Common myeloid progenitor, CD34-positive (primary cell): Measurements from ENCODE around the gene AUP1.

Source experiments
- CTCF ChIA-PET: fragments of 350-600 bp; sonication (Branson Sonifier 250); formaldehyde crosslinking; loops from one replicate; lab custom pipeline; 2021; ENCODE audit warnings: antibody characterized with exemption; lab: Charles Lee
- POLR2A ChIA-PET: fragments of 350-600 bp; sonication (Branson Sonifier 250); formaldehyde crosslinking; loops from one replicate; lab custom pipeline; 2021; ENCODE audit warnings: antibody characterized with exemption; lab: Charles Lee
- DNase-seq, 3 donors: peaks; one replicate each; pipeline versions ENCODE4 v3.0.0 to v3.0.0-alpha.2; 2013
- H3K27ac ChIP-seq, 2 experiments: 1 replicate in 1 of 2; 2 replicates in 1 of 2; pipeline ENCODE4 v1.7.0; 2013; ENCODE audit warnings: inconsistent platforms in 2 of 2, low read length in 2 of 2, mild to moderate bottlenecking in 2 of 2, low read depth in 1 of 2, moderate library complexity in 1 of 2; ENCODE audit not compliant: severe bottlenecking in 2 of 2, insufficient read depth in 1 of 2, poor library complexity in 1 of 2
- H3K27me3 ChIP-seq, 5 experiments: replicated peaks in 2 of 5; 1 replicate in 3 of 5; 2 replicates in 2 of 5; pipeline versions ENCODE4 v1.6.1 to v1.7.0; 2013; ENCODE audit warnings: low read length in 4 of 5, mild to moderate bottlenecking in 2 of 5, moderate library complexity in 2 of 5, inconsistent platforms in 1 of 5; ENCODE audit not compliant: insufficient read depth in 5 of 5, control insufficient read depth in 4 of 5
- H3K36me3 ChIP-seq, 4 experiments: 1 replicate in 2 of 4; 2 replicates in 2 of 4; pipeline versions ENCODE4 v1.6.1 to v1.7.0; 2013; ENCODE audit warnings: low read length in 3 of 4, control low read depth in 1 of 4, mild to moderate bottlenecking in 1 of 4; ENCODE audit not compliant: control insufficient read depth in 4 of 4, insufficient read depth in 4 of 4
- H3K4me1 ChIP-seq, 4 experiments: 1 replicate in 3 of 4; 2 replicates in 1 of 4; pipeline versions ENCODE4 v1.6.1 to v1.7.1; 2013; ENCODE audit warnings: low read length in 3 of 4, mild to moderate bottlenecking in 3 of 4, control low read depth in 1 of 4, inconsistent platforms in 1 of 4, moderate library complexity in 1 of 4; ENCODE audit not compliant: control insufficient read depth in 4 of 4, insufficient read depth in 4 of 4; ENCODE audit errors: control extremely low read depth in 1 of 4
- H3K4me3 ChIP-seq, 7 experiments: 1 replicate in 4 of 7; 2 replicates in 3 of 7; pipeline versions ENCODE4 v1.5.1 to v1.7.0; 2013; ENCODE audit warnings: mild to moderate bottlenecking in 7 of 7, low read length in 6 of 7, moderate library complexity in 6 of 7, inconsistent platforms in 2 of 7, low read depth in 2 of 7, control low read depth in 1 of 7; ENCODE audit not compliant: insufficient read depth in 4 of 7, control insufficient read depth in 1 of 7; ENCODE audit errors: extremely low read depth in 1 of 7
- H3K9me3 ChIP-seq, 5 experiments: 1 replicate in 4 of 5; 2 replicates in 1 of 5; pipeline versions ENCODE4 v1.6.1 to v1.7.1; 2013; ENCODE audit warnings: low read length in 4 of 5, mild to moderate bottlenecking in 2 of 5, inconsistent platforms in 1 of 5, low read depth in 1 of 5, moderate library complexity in 1 of 5; ENCODE audit not compliant: control insufficient read depth in 4 of 5, insufficient read depth in 2 of 5; ENCODE audit errors: control extremely low read depth in 1 of 5
- WGBS: methylation state at CpG from one replicate; pipeline ENCODE4 v1.1.5; 2013; ENCODE audit not compliant: insufficient coverage; 5-methylcytosine and 5-hydroxymethylcytosine counted together

AUP1 gene

DNA sequence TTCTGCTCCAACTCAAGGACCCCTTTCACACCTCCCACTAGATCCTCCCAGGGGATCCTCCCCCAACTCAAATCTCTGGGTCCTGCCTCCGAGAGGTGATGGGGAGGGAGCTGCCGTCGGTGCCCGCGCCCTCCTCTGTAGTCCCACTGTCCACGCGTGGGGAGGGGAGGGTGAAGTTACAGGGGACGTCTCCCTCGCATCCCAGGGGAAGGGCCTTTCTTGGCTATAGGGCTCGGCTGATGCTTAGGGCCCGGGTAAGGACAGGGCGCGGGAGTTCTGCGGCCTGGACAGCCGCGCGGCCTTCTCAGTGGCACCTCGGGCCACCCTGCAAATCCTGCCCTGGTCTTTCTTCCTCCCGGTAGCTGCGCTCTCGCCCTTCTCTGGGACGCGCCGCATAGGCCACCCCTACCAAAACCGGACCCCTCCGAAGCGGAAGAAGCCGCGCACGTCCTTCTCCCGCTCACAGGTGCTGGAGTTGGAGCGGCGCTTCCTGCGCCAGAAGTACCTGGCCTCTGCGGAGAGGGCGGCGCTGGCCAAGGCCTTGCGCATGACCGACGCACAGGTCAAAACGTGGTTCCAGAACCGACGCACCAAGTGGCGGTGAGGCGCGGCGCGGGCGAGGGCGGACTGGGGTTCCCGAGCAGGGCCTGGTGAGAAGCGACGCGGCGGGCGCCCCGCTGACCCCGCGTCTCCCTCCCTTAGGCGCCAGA, 14.1 kb downstream of the AUP1 start:
- Histone ChIP-seq H3K4me1 (peaks cover 0 to 38% (median 30%) of the 10 kb centered on the region in 4 experiments), H3K27me3 (peaks cover 15 to 99% (median 57%) of the 10 kb centered on the region in 5 experiments), H3K4me3 (peak overlapping the region in 5 of 7 experiments; percentile 39 to 64 (median 56)), H3K9me3 (peaks cover 0 to 6% (median 0%) of the 10 kb centered on the region in 5 experiments), H3K27ac (no peak overlapping the region), H3K36me3 (no peaks in the 10 kb centered on the region)
- POLR2A ChIA-PET = interaction anchor here (1.1 kb wide), 1 partner anchor 11 kb away, joined by 3 read pairs; the partner anchor contains the start of gene DQX1
- 3% methylated on average over 51 of the region's 60 CpGs for WGBS
- CTCF ChIA-PET = interaction anchor here (1.1 to 9.0 kb wide), 7 partner anchors 7 to 73 kb away, joined by 3 to 53 read pairs (median 7); partner anchors contain the start of genes AUP1, CCDC142, HTRA2 and PCGF1
- DNase-seq = no peak

DNA sequence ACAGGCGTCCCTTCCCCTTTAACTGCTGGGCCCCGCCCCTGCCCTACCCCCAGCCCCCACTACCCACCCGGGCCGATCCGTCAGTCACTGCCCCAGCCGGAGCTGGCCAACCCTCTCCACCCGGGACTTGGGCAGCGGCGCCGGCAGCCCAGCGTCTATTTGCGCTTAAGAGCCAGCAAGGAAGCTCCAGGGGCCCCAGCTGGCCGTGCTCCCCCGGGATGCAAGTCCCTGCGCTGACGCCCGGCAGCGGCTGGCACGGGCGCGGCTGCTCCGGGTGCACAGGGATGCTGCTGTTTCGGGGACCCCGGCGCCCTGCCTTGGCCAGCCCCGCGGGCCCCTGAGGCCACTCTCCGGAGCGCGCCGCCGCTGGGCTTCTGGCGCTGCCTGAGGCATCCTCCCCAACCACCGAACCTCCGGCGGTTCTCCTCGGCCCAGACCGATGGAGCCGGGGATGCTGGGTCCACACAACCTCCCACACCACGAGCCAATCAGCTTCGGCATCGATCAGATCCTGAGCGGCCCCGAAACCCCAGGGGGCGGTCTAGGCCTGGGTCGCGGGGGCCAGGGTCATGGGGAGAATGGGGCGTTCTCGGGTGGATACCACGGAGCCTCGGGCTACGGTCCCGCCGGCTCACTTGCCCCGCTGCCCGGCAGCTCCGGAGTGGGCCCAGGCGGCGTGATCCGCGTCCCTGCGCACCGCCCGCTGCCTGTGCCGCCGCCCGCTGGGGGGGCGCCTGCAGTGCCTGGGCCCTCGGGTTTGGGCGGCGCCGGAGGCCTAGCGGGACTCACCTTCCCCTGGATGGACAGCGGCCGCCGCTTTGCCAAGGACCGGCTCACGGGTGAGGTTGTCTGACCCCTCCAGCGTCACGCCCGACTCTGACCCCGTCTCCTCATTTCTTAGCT, 14.9 kb downstream of the AUP1 start, which contains the start of gene TLX2:
TSS of gene TLX2 (plus strand) at position 83 of the 903 bp plus-strand sequence. CDS start at position 440, 357 bp downstream.
- POLR2A ChIA-PET = interaction anchor here (1.1 kb wide), 1 partner anchor 15 kb away, joined by 3 read pairs; the partner anchor contains the start of genes AUP1 and HTRA2
- WGBS = under 1% methylated on average over 58 of the region's 82 CpGs
- Histone ChIP-seq H3K27me3 (peaks cover 16 to 99% (median 55%) of the 10 kb centered on the region in 5 experiments), H3K27ac (no peak within 1 kb of the TSS), H3K4me3 (peak within 1 kb of the TSS in 4 of 7 experiments; percentile 22 to 56 (median 52)), H3K9me3 (peaks cover 0 to 6% (median 0%) of the 10 kb centered on the region in 5 experiments), H3K4me1 (peaks cover 0 to 38% (median 30%) of the 10 kb centered on the region in 4 experiments), H3K36me3 (no peaks in the 10 kb centered on the region)
- DNase-seq = peak in 2 of 3 donors; percentile 40 to 42
- CTCF ChIA-PET = interaction anchor here (1.1 to 9.0 kb wide), 6 partner anchors 9 to 73 kb away, joined by 3 to 53 read pairs (median 7); partner anchors contain the start of genes AUP1, CCDC142, HTRA2 and TTC31

DNA sequence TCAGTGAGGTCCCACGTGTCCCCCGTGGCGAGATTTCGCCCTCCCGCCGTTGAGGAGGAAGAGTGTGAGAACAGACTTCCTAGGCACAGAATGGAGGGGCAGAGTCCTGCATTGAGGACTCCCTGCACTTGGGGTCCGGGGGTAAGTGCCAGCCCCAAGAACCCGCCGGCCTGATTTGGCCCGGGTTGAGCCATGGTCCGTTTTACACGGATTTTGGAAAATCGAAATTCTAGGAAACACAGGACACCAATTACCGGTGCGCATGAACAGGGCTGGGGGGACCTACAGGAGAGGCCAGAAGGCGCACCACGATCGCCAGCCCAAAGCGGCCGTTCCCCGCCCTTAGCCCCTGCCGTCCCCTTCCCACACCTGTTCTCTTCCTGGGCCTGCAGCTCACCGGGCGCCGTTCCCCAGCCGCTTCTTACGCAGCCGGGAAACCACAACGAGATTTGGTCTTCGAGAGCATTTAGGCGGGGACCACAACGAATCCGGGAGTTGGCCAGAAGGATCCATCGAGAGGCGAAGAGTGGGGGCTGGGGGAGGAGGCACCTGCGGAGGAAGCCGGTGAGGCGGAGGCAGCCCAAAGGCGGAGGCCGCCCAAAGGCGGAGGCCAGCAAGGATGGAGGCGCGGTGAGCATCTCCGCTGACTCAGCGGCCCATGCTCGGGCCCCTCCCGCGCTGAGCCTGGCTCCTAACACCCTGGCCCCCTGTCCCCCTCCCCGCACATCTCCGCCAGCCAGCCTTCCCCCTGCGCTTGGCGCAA, 15.7 kb downstream of the AUP1 start:
- WGBS = 4% methylated on average over 50 of the region's 52 CpGs
- Histone ChIP-seq H3K27me3 (peaks cover 15 to 91% (median 54%) of the 10 kb centered on the region in 5 experiments), H3K9me3 (peaks cover 0 to 6% (median 0%) of the 10 kb centered on the region in 5 experiments), H3K4me1 (peaks cover 0 to 38% (median 30%) of the 10 kb centered on the region in 4 experiments), H3K27ac (no peak overlapping the region), H3K36me3 (no peaks in the 10 kb centered on the region), H3K4me3 (no peak overlapping the region)
- DNase-seq = peak in 2 of 3 donors; percentile 36
- CTCF ChIA-PET = interaction anchor here (1.4 to 3.5 kb wide), 4 partner anchors 10 to 74 kb away, joined by 4 to 14 read pairs (median 6); partner anchors contain the start of genes CCDC142 and TTC31
- POLR2A ChIA-PET = interaction anchor here (1.1 kb wide), 1 partner anchor 16 kb away, joined by 3 read pairs; the partner anchor contains the start of genes AUP1 and HTRA2

DNA sequence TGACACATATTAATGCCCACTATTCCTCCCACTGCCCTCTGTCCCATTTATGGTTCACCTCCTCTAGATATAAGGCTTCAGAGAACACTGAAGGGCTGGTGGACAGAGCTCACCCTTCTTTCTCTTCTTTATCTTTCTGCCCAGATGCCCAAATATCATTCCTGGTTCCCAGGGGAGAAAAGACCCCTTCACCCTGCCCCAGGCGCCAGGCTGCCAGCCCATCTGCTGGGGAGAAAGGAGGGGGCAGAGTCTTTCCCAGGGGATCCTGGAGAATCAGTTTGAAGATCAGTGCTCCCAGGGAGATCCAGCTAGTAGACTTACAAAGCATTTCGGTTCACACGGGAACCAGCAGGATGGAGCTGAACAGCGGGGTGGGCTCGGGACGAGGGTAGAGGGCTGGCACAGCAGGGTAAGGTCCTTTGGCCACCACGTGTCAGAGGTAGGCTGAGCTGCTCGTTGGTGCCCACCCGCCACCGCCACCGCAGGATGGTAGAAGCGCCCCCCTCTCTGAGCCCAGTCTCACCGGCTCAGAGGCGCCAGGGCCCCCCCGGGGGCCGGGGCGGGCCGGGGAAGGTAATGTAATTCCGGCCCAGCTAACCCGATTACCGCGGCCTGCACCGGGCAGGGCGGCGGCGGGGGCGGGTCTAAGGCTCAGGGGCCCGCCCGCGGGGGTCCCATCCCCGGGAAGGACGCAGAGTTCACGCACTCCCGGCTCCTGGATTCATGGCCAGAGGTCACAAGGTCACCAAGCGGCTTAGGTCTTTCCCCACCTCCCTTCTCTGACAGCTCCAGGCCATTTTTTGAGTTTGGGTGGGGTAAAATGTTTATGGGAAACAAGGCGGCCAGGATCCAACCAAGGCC, 16.5 kb downstream of the AUP1 start:
- DNase-seq = peak in 1 of 3 donors; percentile 22
- Histone ChIP-seq H3K27me3 (peaks cover 16 to 90% (median 49%) of the 10 kb centered on the region in 5 experiments), H3K36me3 (no peaks in the 10 kb centered on the region), H3K9me3 (peaks cover 0 to 6% (median 0%) of the 10 kb centered on the region in 5 experiments), H3K27ac (no peak overlapping the region), H3K4me1 (peaks cover 0 to 43% (median 35%) of the 10 kb centered on the region in 4 experiments), H3K4me3 (no peak overlapping the region)
- WGBS = 11% methylated on average over 28 of the region's 36 CpGs
- CTCF ChIA-PET = interaction anchor here (1.0 to 2.0 kb wide), 4 partner anchors 9 to 18 kb away, joined by 4 to 6 read pairs (median 4); partner anchors contain the start of gene DQX1
- POLR2A ChIA-PET = no interaction called here

DNA sequence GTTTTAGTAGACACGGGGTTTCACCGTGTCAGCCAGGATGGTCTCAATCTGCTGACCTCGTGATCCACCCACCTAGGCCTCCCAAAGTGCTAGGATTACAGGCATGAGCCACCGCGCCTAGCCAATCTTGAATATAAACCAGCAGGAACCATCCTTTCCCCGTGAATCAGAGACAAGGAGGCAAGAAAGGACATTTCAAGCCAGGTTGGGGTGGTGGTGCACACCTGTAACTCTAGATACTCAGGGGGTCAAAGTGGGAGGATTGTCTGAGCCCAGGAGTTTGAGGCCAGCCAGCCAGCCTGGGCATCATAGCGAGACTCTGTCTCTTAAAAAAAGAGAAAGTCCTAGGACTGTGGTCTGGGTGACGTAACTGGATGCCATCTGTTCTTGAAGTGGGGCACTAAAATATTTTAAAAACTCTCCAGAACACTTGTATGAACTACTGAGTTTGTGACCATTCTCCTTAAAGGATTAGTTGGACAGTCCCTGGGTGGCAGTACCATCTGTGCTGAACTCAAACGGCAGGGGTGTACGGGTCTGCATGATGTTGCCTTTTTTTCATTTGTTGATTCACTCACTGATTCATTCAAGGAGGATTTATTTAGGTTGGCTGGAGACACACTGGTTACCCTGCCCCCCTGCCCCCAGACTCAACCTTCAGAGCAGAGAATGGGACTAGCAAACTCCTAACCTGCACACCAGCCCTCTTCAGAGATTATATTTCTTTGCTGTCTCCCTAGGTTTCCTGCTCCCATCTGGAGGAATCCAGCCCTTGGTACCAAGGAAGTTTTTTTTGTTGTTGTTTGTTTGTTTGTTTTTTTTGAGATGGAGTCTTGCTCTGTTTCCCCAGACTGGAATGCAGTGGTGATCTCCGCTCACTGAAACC, 18.2 kb downstream of the AUP1 start:
- Histone ChIP-seq H3K4me3 (no peak overlapping the region), H3K36me3 (no peaks in the 10 kb centered on the region), H3K27me3 (peaks cover 7 to 74% (median 38%) of the 10 kb centered on the region in 5 experiments), H3K4me1 (peaks cover 0 to 50% (median 45%) of the 10 kb centered on the region in 4 experiments), H3K27ac (no peak overlapping the region), H3K9me3 (peaks cover 0 to under 1% (median 0%) of the 10 kb centered on the region in 5 experiments)
- WGBS = 53% methylated on average over 10 of the region's 11 CpGs
- peak in 1 of 3 donors; percentile 33 for DNase-seq
- POLR2A ChIA-PET = no interaction called here
- CTCF ChIA-PET = interaction anchor here (0.7 to 12.7 kb wide), 6 partner anchors 10 to 75 kb away, joined by 3 to 143 read pairs (median 4); partner anchors contain the start of genes AUP1, CCDC142, DQX1 and HTRA2
